GM18526 (cell line): ENCODE results near the gene ERBB4.

Experiments
- POLR2A ChIP-seq: IDR thresholded peaks from 3 replicates; pipeline ENCODE4 v1.6.1; 2011; ENCODE audit not compliant: insufficient read length; ENCODE audit errors: extremely low read depth

ERBB4 gene

DNA sequence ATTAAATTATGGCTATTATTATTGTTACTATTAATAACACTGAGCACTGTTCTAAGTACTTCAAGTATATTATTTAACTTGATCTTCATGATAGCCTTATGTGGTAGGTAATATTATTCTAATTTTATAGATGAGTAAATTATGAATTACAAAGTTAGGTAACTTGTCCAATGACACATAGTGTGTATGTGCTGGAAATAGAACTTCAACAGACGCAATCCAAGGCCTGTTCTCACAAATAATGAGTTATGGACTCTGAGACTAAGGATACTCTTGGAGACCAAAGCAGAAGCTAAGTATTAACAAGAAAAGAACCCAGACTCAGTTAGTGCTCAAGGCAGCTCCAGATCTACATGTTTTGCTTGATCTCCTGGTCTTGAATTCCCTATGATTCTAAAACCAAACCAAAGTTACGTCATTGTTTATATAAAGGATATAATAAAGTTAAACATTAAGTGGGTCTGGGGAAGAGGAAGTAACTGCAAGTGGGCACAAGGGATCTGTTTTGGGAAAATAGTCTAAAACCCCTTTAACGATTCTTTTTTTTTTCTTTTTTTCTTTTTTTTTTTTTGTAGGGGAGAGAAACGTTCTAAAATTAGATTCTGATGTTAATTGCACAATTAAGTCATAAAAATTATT, 211.3 kb downstream of the ERBB4 start:
- TF ChIP-seq POLR2A: no peak

- TF ChIP-seq POLR2A: no peak
Observed at GRCh38 chr2:212318636-212319035, 220.0 kb downstream of the ERBB4 start.

DNA sequence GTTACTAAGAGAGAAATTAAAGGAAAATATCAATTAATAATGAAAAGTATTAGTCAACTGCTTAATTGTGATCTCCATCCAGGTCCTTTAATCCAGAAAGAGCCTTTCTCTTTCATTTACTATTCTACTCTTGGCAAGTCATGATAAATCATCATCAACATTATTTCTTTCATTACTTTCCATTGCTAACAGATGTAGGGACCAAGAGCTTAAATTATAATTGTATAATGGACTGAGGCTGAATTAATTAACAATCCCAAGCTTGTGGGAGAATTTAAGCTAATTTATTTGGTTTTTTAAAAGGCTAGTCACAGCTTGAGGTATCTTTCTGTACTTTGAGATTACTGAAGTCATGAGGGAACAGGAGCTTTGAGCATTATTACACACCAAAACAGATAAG, 223.9 kb downstream of the ERBB4 start:
- TF ChIP-seq POLR2A: no peak

DNA sequence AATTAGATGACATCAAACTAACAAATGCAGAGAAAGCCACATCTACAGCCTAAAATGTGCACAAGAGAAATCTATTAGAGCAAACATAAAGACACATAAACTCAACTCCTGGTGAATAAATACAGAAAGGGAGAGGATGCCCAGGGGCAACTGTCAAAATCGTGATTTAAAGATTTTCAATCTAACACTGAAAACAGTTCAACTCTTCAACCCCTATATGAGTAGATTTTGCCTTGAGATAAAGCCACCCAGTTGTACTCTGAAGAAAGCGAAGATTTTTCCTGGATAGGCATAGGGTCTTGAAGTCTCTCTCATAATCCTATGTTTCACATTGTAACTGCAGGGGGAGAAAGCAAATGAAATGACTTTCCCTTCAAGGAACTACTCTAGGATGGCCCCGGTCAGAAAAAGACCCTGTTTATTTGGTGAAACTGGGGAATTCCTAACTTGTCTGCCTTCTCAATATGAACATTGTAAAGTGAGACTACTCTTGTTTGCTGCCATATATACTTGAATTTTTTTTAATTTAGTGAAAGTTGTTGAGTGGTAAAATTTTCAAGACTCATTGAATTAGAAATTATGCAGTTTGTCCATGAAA, 226.7 kb downstream of the ERBB4 start:
- no peak for TF ChIP-seq POLR2A

DNA sequence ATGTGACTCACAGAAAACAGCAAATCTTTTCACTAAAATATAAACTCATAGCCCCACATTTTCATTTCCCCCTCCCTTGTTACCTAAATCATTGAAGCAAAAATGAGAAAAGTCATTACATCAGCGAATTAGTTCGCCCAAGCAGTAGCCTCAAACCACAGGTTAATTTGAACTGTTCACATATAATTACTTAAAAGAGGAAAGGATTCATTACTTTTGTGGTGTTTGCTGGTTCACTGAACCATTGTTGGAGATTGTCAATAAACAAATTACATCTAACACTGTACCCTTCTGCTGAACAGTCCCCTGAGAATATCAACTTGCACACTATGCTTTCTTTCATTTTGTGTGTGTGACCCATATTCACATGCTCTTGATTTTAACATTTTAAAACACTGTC, 238.7 kb downstream of the ERBB4 start:
- no peak for TF ChIP-seq POLR2A

- TF ChIP-seq POLR2A: no peak
Observed at GRCh38 chr2:212299333-212299732, 239.3 kb downstream of the ERBB4 start.

GRCh38 chr2:212295571-212295970, 243.0 kb downstream of the ERBB4 start:
- no peak for TF ChIP-seq POLR2A

DNA sequence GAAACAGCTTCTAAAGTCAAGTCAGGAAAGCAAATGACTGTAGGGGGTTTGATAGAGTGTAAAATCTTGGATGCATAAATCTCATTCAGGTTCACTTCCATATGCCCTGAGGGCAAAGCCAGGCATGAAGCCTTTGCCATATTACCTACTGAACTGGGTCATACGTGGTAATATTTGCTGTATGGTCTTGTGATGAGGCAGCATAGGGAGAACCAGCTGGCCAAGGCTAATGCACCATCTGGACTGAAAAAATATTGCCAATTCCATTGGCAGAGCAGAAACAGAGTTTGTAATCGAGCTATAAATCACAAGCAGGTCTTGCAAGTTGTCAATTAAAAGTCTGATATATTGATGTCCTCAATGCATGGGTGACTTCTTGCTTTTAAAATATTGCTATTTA, 243.8 kb downstream of the ERBB4 start:
- TF ChIP-seq POLR2A: no peak

DNA sequence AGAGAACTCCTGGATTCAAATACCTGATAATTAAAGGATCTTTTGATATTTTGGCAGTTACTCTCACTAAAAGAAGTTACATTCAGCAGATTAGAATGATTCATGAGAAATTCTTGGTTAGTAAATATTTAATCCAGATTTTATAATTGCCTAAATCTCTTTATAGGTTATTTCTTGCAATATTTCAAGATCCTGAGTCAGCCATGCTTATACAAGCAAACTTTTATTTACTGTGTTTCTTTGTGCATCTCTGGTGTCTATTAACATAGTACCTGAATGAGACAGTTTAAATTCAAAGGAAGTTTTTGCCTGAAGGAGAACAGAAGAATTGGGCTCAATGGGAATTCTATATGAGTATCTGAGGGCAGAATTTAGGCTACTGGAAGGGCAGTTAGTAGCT, 249.3 kb downstream of the ERBB4 start:
- TF ChIP-seq POLR2A: no peak

- TF ChIP-seq POLR2A: no peak
Observed at GRCh38 chr2:212288308-212288707, 250.3 kb downstream of the ERBB4 start.

GRCh38 chr2:212284166-212284565, 254.4 kb downstream of the ERBB4 start:
- TF ChIP-seq POLR2A: no peak

DNA sequence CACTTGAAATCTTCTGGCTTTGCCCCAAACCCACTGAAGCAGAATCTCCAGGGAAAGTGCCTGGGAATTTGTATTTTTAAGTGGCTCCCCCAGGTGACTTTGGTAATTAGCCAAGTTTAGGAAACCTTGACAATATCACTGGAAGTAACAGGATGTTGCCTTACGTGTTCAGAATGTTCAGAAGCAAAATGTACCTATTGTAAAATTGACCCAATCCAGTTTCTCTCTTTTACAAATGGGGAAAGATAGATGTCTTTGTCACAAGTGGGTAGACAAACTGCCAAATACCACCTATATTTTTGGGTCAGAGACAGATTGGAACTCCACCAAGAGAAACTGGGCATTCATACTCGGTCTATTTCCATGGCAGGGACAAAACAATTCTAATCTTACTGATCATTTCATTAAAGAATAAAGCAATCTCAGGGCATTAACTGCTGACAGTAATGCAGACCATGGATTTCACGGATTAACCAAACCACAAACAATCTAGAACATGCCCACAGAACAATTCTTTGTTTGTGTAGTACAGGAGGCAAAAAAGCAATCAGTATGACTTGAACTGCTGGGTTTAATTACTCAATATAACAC, 255.8 kb downstream of the ERBB4 start:
- TF ChIP-seq POLR2A: no peak

GRCh38 chr2:212276813-212277212, 261.8 kb downstream of the ERBB4 start:
- TF ChIP-seq POLR2A: no peak

GRCh38 chr2:212274215-212274614, 264.4 kb downstream of the ERBB4 start:
- no peak for TF ChIP-seq POLR2A

DNA sequence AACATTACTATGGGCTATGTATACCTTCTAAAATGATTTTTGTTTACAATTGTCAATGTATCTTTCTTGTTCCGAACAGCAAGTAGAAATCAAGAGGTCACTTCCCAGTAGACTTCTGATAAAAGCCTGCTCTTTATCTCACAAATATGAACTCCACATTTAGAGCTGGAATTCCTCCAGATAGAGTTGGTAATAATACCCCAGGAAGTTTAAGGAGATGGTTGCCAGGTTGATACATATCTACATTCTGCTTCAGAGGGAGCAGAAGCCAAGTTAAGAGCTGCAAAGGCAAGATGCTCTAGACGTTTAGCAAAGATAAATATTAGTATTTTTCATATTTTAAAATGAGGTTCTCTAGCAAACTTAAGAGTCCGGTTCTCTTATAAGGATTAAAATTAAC, 267.0 kb downstream of the ERBB4 start:
- no peak for TF ChIP-seq POLR2A

GRCh38 chr2:212269005-212269404, 269.6 kb downstream of the ERBB4 start:
- no peak for TF ChIP-seq POLR2A

DNA sequence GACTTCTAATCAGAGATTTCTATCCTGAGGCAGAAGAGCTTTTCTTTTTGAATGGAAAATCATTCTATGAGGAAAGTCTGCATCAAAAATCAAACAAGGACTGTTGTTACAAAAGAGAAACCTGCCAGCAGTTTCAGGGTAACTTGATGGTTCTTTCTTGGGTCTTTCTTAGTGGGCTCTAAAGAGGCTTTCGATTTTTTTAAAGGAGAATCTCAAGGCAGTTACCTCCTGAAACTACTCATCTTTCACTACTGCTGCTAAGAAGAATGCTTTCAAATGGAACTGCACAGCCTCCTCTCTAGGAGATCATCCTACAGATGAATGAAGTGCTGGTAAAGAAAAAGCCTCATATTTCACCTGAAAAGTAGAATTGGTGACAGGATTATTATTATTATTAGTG, 272.3 kb downstream of the ERBB4 start:
- TF ChIP-seq POLR2A: no peak
